ENCODE results near the gene GMPPA. TPM values are rescaled to one million over a fixed set of nuclear protein-coding genes. Genes with fewer than 3 reads are reported as not detected.

Gene GMPPA
- total and polyA plus RNA-seq, 9 of the 15 experiments (the other 6 are each of a cell fraction or from before 2014, with no cell fraction given) = 7.0 to 101 (median 66.7) TPM

DNA sequence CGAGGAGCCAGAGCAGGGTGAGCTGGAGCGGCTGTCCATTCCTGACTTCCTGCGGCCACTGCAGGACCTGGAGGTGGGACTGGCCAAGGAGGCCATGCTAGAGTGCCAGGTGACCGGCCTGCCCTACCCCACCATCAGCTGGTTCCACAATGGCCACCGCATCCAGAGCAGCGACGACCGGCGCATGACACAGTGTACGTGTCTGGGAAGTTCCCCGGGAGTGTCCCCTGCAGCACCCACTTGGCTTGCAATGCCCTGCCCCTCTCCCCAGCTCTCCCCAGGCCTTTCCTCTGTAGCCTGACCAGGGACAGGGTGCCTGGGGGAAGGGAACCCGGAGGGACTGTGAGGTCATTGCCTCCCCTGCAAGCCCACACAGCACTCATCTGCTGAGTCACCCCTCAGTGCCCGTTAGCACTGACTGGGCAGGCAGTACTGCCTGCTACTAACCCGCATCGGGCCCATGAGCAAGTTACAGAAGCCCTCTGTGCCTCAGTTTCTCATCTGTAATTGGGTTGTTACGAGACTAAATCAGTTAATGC lies 29.4 kb upstream of the GMPPA start:
- peak; percentile 64 for ATAC-seq
- Histone ChIP-seq H3K4me2 (ENCODE audit: insufficient read depth, low read length) (no peak overlapping the region), H3K36me3 (ENCODE audit: control insufficient read depth, insufficient read depth, low read length) (no peaks in the 10 kb centered on the region), H2AFZ (ENCODE audit: low read depth, low read length) (no peak overlapping the region), H3K9me3 (replicated peaks; ENCODE audit: control insufficient read depth, insufficient read depth, low read depth, low read length) (no peaks in the 10 kb centered on the region), H3K27ac (ENCODE audit: extremely low read depth, low read depth, low read length) (0 out of 3 replicates have a peak overlapping the region, but pooled peaks have one; percentile 39), H3K9ac (ENCODE audit: insufficient read depth in 1 of 2, low read depth in 2 of 2, low read length in 2 of 2) (peak overlapping the region in 1 of 2 experiments; percentile 52; a peak in 2 of 4 replicates), H3K4me3 (no peak overlapping the region), H4K20me1 (replicated peaks; ENCODE audit: control insufficient read depth, insufficient read depth, low read length) (no peaks in the 10 kb centered on the region), H3K79me2 (ENCODE audit: control insufficient read depth, insufficient read depth, low read length) (no peaks in the 10 kb centered on the region), H3K27me3 (ENCODE audit: control insufficient read depth in 2 of 2, insufficient read depth in 2 of 2, low read length in 2 of 2) (no peaks in the 10 kb centered on the region), H3K4me1 (replicated peaks in 1 of 2; ENCODE audit: control insufficient read depth in 2 of 2, insufficient read depth in 2 of 2, low read length in 2 of 2) (peaks cover 12 to 61% of the 10 kb centered on the region in 2 experiments; a peak in 4 of 5 replicates), H3K9me1 (ENCODE audit: control insufficient read depth, insufficient read depth, low read length) (no peaks in the 10 kb centered on the region)
- intact Hi-C loops (cut with micrococcal nuclease) (no loop called here), in situ Hi-C loops (cut with MboI) (no loop called here)
- WGBS (ENCODE audit: insufficient coverage, low coverage, missing lambda C conversion rate) = 63% methylated on average over 13 of the region's 16 CpGs
- CTCF ChIA-PET (ENCODE audit: low intra/inter-chr PET ratio) = no interaction called here
- DNase-seq (ENCODE audit: extremely low read depth in 1 of 4, low spot score in 3 of 4) = peak; percentile 42 to 71 (median 62)
- no peak for FAIRE-seq
- POLR2A ChIA-PET = interaction anchor here (0.6 kb wide), 1 partner anchor 16 kb away, joined by 3 read pairs; no protein-coding TSS in a partner anchor
- no TSS peak for BruUV-seq (replicated peaks)
- TF ChIP-seq GABPB2 (CRISPR knock-in tag; conservative IDR thresholded peaks at IDR 0.05) (no peak), ZNF717 (CRISPR knock-in tag; IDR thresholded peaks at IDR 0.05) (no peak), ZNF282 (CRISPR knock-in tag; IDR thresholded peaks at IDR 0.05) (no peak), MAFG (tag; conservative IDR thresholded peaks at IDR 0.05) (peak; percentile 64), CC2D1A (IDR thresholded peaks at IDR 0.05) (no peak), DPF2 (IDR thresholded peaks at IDR 0.05) (0 out of 2 replicates have a peak, but pooled peaks have one; percentile 23), ZNF146 (CRISPR knock-in tag; IDR thresholded peaks at IDR 0.05; ENCODE audit: unreplicated experiment) (no peak), SIN3A (IDR thresholded peaks at IDR 0.05; ENCODE audit: borderline replicate concordance in 2 of 2, control insufficient read depth in 1 of 2, low read depth in 2 of 2, low read length in 2 of 2) (no peak), SP1 (CRISPR knock-in tag; IDR thresholded peaks at IDR 0.05) (no peak)
- TF ChIP-seq, protein P1, sequence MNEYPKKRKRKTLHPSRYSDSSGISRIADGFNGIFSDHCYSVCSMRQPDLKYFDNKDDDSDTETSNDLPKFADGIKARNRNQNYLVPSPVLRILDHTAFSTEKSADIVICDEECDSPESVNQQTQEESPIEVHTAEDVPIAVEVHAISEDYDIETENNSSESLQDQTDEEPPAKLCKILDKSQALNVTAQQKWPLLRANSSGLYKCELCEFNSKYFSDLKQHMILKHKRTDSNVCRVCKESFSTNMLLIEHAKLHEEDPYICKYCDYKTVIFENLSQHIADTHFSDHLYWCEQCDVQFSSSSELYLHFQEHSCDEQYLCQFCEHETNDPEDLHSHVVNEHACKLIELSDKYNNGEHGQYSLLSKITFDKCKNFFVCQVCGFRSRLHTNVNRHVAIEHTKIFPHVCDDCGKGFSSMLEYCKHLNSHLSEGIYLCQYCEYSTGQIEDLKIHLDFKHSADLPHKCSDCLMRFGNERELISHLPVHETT (CRISPR knock-in tag; conservative IDR thresholded peaks at IDR 0.05 in 1 of 2, IDR thresholded peaks at IDR 0.05 in 1 of 2) = no peak
- TF ChIP-seq, protein P2, sequence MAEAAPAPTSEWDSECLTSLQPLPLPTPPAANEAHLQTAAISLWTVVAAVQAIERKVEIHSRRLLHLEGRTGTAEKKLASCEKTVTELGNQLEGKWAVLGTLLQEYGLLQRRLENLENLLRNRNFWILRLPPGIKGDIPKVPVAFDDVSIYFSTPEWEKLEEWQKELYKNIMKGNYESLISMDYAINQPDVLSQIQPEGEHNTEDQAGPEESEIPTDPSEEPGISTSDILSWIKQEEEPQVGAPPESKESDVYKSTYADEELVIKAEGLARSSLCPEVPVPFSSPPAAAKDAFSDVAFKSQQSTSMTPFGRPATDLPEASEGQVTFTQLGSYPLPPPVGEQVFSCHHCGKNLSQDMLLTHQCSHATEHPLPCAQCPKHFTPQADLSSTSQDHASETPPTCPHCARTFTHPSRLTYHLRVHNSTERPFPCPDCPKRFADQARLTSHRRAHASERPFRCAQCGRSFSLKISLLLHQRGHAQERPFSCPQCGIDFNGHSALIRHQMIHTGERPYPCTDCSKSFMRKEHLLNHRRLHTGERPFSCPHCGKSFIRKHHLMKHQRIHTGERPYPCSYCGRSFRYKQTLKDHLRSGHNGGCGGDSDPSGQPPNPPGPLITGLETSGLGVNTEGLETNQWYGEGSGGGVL (CRISPR knock-in tag; IDR thresholded peaks at IDR 0.05) = no peak
- TF ChIP-seq, protein P3, sequence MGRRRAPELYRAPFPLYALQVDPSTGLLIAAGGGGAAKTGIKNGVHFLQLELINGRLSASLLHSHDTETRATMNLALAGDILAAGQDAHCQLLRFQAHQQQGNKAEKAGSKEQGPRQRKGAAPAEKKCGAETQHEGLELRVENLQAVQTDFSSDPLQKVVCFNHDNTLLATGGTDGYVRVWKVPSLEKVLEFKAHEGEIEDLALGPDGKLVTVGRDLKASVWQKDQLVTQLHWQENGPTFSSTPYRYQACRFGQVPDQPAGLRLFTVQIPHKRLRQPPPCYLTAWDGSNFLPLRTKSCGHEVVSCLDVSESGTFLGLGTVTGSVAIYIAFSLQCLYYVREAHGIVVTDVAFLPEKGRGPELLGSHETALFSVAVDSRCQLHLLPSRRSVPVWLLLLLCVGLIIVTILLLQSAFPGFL (CRISPR knock-in tag; IDR thresholded peaks at IDR 0.05) = no peak
- TF ChIP-seq, protein P4, sequence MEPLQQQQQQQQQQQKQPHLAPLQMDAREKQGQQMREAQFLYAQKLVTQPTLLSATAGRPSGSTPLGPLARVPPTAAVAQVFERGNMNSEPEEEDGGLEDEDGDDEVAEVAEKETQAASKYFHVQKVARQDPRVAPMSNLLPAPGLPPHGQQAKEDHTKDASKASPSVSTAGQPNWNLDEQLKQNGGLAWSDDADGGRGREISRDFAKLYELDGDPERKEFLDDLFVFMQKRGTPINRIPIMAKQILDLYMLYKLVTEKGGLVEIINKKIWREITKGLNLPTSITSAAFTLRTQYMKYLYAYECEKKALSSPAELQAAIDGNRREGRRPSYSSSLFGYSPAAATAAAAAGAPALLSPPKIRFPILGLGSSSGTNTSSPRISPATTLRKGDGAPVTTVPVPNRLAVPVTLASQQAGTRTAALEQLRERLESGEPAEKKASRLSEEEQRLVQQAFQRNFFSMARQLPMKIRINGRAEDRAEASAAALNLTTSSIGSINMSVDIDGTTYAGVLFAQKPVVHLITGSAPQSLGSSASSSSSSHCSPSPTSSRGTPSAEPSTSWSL (CRISPR knock-in tag; IDR thresholded peaks at IDR 0.05; ENCODE audit: borderline replicate concordance) = no peak

All from K562 (cell line).